GM18907 (cell line): ENCODE measurements around the gene KLHL13.

Source experiments
- ATAC-seq: cut with Tn5 transposase; IDR thresholded peaks from one replicate; pipeline ENCODE4 v1.9.1; 2021; ENCODE audit warnings: mild to moderate bottlenecking, moderate library complexity; ENCODE audit not compliant: unreplicated experiment

The KLHL13 gene

DNA sequence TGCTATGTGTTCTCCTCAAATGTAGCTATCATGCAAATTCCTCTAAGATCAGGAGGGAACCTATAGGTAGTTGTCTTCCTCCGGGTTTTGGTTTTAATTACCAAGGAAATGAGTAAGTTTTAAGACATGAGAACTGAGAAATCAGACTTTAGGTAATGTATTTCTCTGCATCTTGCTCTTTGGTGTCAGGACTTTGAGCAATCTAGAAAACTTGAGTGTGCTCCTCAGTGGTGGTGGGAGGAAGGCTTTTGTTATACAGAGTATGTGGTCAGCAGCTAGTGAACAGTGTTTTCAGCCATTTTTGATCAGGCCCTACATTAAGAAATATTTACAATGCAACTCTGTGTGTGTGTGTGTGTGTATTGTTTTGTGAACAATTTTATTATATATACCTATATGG is 224.1 kb downstream of the KLHL13 start:
- ATAC-seq, result no peak

DNA sequence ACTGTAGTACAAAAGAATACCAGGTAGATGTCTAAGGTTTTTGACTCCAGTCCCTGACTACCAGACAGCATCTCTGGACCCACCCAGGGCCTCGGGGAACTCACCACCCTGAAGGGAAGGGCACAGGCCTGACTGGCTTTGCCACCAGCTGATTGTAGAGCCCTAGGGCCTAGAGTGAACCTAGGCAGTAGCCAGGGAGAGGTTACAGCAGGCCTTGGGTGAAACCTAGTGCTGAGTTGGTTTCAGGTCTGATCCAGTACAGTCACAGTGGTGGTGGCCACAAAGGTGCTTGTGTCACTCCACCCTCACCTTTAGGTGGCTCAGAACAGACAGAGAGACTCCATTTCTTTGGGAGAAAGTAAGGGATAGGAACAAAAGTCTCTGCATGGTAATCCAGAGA is 244.8 kb downstream of the KLHL13 start:
- no peak for ATAC-seq

DNA sequence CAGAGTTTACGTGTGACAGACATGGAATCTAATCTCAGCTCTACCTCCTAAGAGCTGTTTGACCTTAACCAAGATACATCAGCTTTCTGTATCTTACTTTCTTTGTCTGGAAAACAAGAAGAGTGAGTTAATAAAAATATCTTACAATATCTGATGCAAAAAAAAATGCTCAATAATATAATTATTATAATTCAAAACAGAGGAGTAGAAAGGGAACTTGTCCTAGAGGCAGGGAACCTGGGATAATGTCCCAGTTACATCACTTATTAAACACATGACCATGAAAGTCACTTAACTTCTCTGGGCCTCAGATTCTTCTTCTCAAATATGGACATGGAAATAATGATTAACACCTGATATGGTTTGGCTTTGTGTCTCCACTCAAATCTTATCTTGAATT is 256.1 kb downstream of the KLHL13 start:
- no peak for ATAC-seq

DNA sequence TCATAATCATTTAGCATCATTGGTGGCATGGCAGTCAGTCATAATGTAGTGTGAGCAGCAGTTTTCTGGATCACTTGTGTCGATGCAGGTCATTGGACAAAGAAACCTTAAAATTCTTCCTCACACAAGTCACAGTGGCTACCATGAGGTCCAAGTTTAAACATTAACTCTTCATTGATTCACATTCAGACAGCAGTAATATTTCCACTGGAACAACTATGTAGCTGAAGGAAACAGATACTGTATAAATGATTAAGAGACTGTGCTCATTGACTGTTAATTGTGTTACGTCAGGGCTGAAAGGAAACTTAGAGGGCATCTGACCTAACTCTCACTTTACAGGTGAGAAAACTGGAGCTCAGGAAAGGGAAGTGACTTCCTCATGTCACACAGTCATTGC is 261.8 kb downstream of the KLHL13 start:
- ATAC-seq, result no peak

DNA sequence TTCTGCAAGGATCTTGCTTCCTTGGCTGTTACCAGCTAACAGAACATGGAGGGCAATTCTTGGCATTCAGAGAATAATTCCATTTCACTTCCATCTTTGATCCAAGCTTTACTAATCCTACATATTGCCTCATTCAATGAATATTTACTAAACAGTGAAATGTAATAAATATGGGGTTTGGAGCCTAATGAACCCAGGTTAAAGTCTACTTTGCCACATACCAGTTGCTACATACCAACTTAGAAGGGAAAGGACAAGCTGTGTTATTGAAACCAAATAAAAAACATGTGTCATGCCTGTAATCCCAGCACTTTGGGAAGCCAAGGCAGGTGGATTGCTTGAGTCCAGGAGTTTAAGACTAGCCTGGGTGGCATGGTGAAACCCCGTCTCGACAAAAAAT is 265.6 kb downstream of the KLHL13 start:
- no peak for ATAC-seq
